NT2/D1 (cell line): ENCODE results near the gene NPAS3.

Experiments used
- DNase-seq: peaks from one replicate; pipeline ENCODE4 v3.0.0-alpha.2; 2011; ENCODE audit warnings: low read depth, low spot score
- H3K27me3 ChIP-seq: 2 replicates; pipeline ENCODE4 v1.6.0; 2011; ENCODE audit warnings: mild to moderate bottlenecking; ENCODE audit not compliant: insufficient read length, insufficient read depth
- H3K36me3 ChIP-seq: 2 replicates; pipeline ENCODE4 v1.6.1; 2011; ENCODE audit warnings: mild to moderate bottlenecking, low read length, mixed read lengths; ENCODE audit not compliant: insufficient read depth, insufficient read length
- H3K4me1 ChIP-seq: 2 replicates; pipeline ENCODE4 v1.5.1; 2011; ENCODE audit not compliant: insufficient read depth, insufficient read length
- H3K4me3 ChIP-seq: 2 replicates; pipeline ENCODE4 v1.5.1; 2011; ENCODE audit warnings: low read depth; ENCODE audit not compliant: insufficient read length
- H3K9ac ChIP-seq: 2 replicates; pipeline ENCODE4 v1.6.0; 2011; ENCODE audit warnings: low read depth; ENCODE audit not compliant: insufficient read length
- H3K9me3 ChIP-seq: 2 replicates; pipeline ENCODE4 v1.5.1; 2011; ENCODE audit warnings: mild to moderate bottlenecking, low read length; ENCODE audit not compliant: insufficient read depth
- SUZ12 ChIP-seq: IDR thresholded peaks from 2 replicates; pipeline ENCODE4 v1.6.1; 2011; ENCODE audit not compliant: insufficient read length, insufficient read depth; ENCODE audit errors: extremely low read depth
- YY1 ChIP-seq: IDR thresholded peaks from 2 replicates; pipeline ENCODE4 v1.6.1; 2011; ENCODE audit not compliant: insufficient read length, insufficient read depth
- ZNF274 ChIP-seq: IDR thresholded peaks from 2 replicates; pipeline ENCODE4 v1.6.1; 2011; ENCODE audit warnings: mild to moderate bottlenecking, low read depth, low read length

The NPAS3 gene

DNA sequence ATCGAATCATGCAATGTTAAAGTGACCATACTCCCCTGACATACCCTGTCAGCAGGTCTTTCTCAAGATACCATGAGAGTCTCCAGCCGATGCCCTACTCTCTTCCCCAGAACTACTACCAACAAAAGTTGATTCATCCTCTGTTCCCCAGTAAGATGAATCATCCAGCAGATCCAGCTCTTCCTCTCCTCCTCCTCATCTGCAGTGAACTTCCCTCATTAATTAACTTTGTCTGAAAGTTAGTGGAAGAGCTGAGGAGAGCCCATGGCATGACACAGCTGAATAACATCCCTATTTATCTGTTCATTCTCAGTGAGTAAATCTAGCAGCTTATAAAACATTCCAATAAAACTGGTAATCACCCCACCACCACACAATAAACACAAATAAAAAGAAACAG, 798.8 kb downstream of the NPAS3 start:
- Histone ChIP-seq H3K9ac (no peak overlapping the region), H3K4me3 (no peak overlapping the region), H3K4me1 (no peaks in the 10 kb centered on the region), H3K9me3 (peaks cover 6% of the 10 kb centered on the region; the same call in 1 of the 2 replicates), H3K36me3 (no peaks in the 10 kb centered on the region), H3K27me3 (no peaks in the 10 kb centered on the region)
- TF ChIP-seq YY1: no peak
- no peak for TF ChIP-seq SUZ12
- no peak for TF ChIP-seq ZNF274
- no peak for DNase-seq

DNA sequence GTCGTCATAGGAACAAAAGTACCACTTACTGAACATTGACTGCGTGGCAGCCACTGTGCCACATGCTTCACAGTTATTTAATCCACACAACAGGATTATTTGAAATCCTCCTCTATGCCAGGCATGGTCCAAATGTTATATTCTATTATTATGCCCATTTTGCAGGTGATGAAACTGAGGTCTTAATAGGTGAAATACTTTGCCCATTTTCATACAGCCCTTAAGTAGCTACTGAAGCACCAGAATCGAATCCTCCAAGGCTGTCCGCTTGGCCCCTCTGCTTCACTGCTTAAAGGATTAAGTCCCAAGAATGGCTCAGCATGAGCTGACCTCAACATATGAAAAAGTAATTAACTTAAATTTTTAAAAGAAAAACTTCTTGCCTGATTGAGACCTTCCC, 799.4 kb downstream of the NPAS3 start:
- no peak for TF ChIP-seq ZNF274
- TF ChIP-seq SUZ12: no peak
- no peak for TF ChIP-seq YY1
- H3K4me1 ChIP-seq: no peaks in the 10 kb centered on the region
- H3K27me3 ChIP-seq: no peaks in the 10 kb centered on the region
- no peak for DNase-seq
- no peak overlapping the region for H3K9ac ChIP-seq
- H3K36me3 ChIP-seq: no peaks in the 10 kb centered on the region
- no peaks in the 10 kb centered on the region for H3K9me3 ChIP-seq
- H3K4me3 ChIP-seq: no peak overlapping the region

DNA sequence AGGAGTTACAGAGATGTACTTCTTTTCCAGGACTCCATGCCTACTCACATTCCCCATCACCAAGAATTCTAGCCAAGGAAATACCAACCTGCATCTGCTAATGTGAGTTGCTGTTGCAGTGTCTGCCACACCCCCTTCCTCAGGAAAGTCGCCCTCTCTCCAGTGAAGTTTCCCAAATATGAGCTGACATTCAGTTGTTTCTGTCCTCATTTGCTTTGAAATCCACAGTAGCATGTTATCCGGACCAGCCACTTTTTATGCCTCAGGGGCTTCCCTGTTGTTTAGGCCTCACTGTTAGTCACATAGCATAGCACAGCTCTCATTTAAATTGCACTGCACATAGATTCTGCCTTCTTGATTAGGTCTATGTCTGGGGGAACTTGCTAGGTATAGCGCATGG, 799.8 kb downstream of the NPAS3 start:
- DNase-seq: no peak
- H3K27me3 ChIP-seq: no peaks in the 10 kb centered on the region
- no peaks in the 10 kb centered on the region for H3K4me1 ChIP-seq
- TF ChIP-seq ZNF274 (no peak), SUZ12 (no peak), YY1 (no peak)
- H3K4me3 ChIP-seq: no peak overlapping the region
- no peaks in the 10 kb centered on the region for H3K9me3 ChIP-seq
- no peaks in the 10 kb centered on the region for H3K36me3 ChIP-seq
- H3K9ac ChIP-seq: no peak overlapping the region

DNA sequence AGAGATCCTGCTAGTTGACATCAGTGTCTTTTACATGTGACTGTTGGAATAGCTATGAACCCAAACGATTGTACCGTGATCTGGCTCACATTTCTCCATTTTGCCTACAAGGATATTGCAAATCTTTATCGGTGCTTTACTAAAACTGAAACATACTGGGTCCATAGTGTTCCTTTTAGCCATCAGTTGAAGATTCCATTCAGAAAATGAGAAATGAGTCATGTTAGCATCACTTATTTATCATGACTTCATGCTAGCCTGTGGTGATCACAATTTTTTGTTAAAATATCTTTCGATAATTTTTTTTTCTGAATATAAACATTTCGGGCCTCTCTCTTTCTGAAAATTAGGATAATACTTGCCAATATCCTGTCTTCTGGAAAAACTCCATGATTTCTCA, 801.9 kb downstream of the NPAS3 start:
- H3K36me3 ChIP-seq: no peaks in the 10 kb centered on the region
- no peaks in the 10 kb centered on the region for H3K9me3 ChIP-seq
- no peak overlapping the region for H3K4me3 ChIP-seq
- no peak overlapping the region for H3K9ac ChIP-seq
- no peak for TF ChIP-seq SUZ12
- no peak for TF ChIP-seq ZNF274
- TF ChIP-seq YY1: no peak
- H3K27me3 ChIP-seq: no peaks in the 10 kb centered on the region
- no peaks in the 10 kb centered on the region for H3K4me1 ChIP-seq
- DNase-seq: no peak

DNA sequence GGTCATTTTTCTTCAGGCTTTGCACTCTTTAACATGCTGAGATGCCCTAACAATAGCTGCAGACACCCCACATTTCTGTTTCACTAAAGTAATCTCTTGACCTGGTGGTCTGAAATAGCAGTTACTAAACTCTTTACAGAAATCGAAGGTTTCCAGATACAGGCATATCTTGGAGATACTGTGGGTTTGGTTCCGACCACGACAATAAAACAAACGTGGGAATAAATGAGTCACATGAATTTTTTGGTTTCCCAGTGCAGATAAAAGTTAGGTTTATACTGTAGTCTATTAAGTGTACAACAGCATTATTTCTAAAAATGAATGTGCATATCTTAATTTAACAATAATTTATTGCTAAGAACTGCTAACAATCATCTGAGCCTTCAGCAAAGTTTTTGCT, 803.5 kb downstream of the NPAS3 start:
- no peak overlapping the region for H3K4me3 ChIP-seq
- no peak for DNase-seq
- H3K4me1 ChIP-seq: no peaks in the 10 kb centered on the region
- H3K27me3 ChIP-seq: no peaks in the 10 kb centered on the region
- no peaks in the 10 kb centered on the region for H3K36me3 ChIP-seq
- H3K9ac ChIP-seq: no peak overlapping the region
- TF ChIP-seq ZNF274 (no peak), SUZ12 (no peak), YY1 (no peak)
- H3K9me3 ChIP-seq: no peaks in the 10 kb centered on the region

DNA sequence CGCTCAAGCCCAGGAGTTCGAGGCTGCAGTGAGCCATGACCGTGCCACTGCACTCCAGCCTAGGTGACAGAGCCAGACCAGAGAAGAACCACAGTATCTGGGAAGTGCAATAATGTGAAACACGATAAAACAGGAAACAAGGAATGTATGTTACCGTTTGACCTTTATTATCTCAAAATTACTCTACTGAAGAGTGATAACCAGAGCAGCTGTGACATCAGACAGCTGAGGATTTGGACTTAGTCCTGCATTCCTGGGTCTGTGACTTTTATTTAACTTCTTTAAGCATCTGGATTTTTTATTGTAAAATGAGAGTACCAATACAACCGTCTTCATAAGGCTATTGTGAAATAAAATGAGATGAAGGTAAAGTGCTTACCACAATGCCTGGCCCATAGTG, 806.5 kb downstream of the NPAS3 start:
- Histone ChIP-seq H3K4me1 (no peaks in the 10 kb centered on the region), H3K9me3 (no peaks in the 10 kb centered on the region), H3K27me3 (no peaks in the 10 kb centered on the region), H3K36me3 (no peaks in the 10 kb centered on the region), H3K9ac (no peak overlapping the region), H3K4me3 (no peak overlapping the region)
- TF ChIP-seq YY1 (no peak), ZNF274 (no peak), SUZ12 (no peak)
- DNase-seq: no peak

DNA sequence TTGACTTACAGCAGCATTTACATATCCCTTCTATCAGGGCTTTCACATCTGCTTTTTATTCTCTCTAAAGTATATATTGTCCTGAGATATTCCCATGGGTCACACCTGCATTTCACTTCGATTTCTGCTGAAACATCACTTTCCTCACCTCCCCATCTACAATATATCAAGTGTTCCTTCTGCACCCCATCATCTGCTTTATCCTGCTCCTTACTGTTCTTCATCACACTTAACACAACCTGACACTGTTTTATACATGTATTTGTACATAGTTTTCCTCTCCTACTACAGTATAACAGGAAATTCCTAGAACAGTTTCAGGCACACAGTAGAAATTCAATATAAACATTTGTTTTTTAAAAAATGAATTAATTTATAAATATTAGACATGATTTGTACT, 809.1 kb downstream of the NPAS3 start:
- no peaks in the 10 kb centered on the region for H3K36me3 ChIP-seq
- no peak overlapping the region for H3K9ac ChIP-seq
- H3K4me1 ChIP-seq: no peaks in the 10 kb centered on the region
- H3K27me3 ChIP-seq: no peaks in the 10 kb centered on the region
- H3K9me3 ChIP-seq: no peaks in the 10 kb centered on the region
- no peak for DNase-seq
- TF ChIP-seq ZNF274 (no peak), SUZ12 (no peak), YY1 (no peak)
- no peak overlapping the region for H3K4me3 ChIP-seq

DNA sequence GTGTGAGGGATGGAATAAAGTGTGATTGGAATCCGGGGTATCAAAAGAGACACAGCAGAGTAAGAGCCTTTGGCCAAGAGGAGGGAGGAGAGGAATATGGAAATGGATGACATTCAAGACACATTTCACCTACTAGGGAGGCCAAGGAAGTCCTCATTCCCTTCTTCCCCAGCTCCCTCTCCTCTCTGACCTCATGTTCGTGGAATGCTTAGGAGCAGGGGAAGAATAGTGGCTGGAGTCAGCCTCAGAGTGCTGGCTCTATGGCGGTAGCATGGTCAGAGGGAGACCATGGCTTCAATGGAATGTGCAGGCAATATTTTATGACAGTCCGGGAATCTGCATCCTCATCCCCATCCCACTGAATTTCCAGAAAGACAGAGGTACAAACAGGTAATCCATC, 815.6 kb downstream of the NPAS3 start:
- Histone ChIP-seq H3K4me3 (no peak overlapping the region), H3K9me3 (0 out of 2 replicates have a peak, but pooled peaks cover 9% of the 10 kb centered on the region), H3K27me3 (no peaks in the 10 kb centered on the region), H3K9ac (no peak overlapping the region), H3K36me3 (no peaks in the 10 kb centered on the region), H3K4me1 (no peaks in the 10 kb centered on the region)
- TF ChIP-seq ZNF274: no peak
- no peak for TF ChIP-seq SUZ12
- no peak for TF ChIP-seq YY1
- DNase-seq: peak; percentile 48
